Umbilical cord (tissue), 2 donors: ENCODE data around the gene KIF1B. TPM values are rescaled to one million over a fixed set of nuclear protein-coding genes. Genes with fewer than 3 reads are reported as not detected.
"Not testable (repeated sequence)": the region's sequence is repeated elsewhere in the genome, so short reads cannot be mapped to it uniquely, and the experiment has no call there.

Source experiments
- DNase-seq: peaks from one replicate; pipeline ENCODE4 v3.0.0-alpha.2; 2015; ENCODE audit warnings: low spot score
- total RNA-seq: library from RNA; depleted of rRNA; stranded (reverse); fragments of >200 nt; gene quantifications from one replicate; pipeline ENCODE4 v1.2.3, GENCODE V29; 2014; ENCODE audit warnings: low replicate concordance; ENCODE audit not compliant: insufficient read depth

The KIF1B gene
- total RNA-seq, 1 donor from 2014 or later, result 40.4 TPM

DNA sequence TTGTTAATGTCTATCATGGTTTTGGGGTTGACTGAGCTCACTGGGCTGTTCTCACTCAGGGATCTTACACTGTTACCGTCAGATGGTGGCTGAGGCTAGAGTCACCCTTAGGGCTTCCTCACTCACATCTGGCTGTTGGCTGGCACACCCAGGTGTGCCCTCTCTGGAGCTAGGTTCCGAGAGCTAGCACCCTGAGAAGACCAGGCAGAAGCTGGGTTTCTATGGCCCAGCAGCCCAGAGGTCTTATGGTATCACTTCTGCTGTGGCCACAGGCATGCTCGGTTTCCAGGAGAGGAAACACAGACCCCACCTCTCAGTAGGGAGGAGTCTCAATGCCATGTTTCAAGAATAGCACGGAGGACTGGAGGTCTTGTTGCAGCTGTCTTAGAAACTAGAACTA, 20.7 kb upstream of the KIF1B start:
- no peak for DNase-seq

DNA sequence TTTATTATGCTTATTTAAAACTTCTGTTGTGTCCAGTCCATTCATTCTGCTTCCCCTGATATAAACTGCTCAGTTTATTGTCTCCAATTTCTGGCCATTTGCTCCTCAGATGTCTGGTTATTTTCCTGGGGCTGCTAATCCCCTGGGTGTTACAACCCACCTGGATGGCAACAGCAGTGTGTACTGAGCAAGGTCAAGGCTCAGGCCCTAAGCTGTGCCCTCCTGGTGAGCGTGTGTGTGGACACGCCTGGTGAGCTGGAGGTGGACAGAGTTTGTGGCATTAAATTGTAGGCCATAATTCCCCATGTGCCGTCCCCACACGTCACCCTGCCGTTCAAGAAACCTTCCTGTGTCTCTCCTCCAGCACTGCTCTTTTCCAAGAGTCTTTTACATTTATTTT, 18.1 kb upstream of the KIF1B start:
- no peak for DNase-seq

GRCh38 chr1:10193288-10193687, 17.1 kb upstream of the KIF1B start:
- DNase-seq, result peak; percentile 54

- DNase-seq, result no peak
Observed at GRCh38 chr1:10195570-10195969, 14.8 kb upstream of the KIF1B start.

- peak; percentile 55 for DNase-seq
Observed at GRCh38 chr1:10196976-10197375, 13.4 kb upstream of the KIF1B start.

DNA sequence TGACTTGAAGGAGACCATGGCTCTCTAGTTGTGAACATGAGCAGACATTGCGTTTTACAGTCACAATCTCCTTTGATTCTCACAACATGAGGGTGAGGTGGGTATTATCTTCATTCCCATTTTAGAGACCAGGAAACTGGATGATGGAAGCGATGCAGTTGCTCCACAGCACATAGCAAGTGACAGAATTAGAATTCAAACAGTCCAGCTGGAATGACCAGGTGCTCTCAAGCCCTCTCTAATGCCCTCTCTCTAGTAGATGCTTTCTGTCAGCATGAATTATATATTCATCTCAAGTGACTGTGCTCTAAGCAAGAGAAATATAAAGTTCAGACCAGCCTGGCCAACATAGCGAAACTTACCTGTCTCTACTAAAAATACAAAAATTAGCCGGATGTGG, 9.8 kb upstream of the KIF1B start:
- no peak for DNase-seq

- DNase-seq, result no peak
Observed at GRCh38 chr1:10204003-10204642, 6.2 kb upstream of the KIF1B start.

GRCh38 chr1:10205206-10205605, 5.2 kb upstream of the KIF1B start:
- not testable (repeated sequence) for DNase-seq

DNA sequence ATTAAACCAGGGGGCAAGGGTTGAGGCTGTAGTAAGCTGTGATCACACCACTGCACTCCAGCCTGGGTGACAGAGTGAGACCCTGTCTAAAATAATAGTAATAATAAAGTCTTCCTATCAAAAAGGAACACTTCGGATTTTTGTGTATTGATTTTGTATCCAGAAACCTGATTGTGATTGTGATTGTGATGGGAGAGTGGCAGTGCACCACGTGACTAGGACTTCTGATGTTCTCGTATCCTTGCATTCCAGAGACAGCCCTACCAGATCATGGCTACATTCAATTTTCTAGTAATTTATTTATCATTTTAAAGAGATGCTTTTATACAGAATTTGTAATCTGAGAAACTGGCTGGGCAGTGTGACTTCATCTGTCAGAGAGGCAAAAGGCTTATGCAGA, 2.6 kb upstream of the KIF1B start:
- DNase-seq, result no peak

DNA sequence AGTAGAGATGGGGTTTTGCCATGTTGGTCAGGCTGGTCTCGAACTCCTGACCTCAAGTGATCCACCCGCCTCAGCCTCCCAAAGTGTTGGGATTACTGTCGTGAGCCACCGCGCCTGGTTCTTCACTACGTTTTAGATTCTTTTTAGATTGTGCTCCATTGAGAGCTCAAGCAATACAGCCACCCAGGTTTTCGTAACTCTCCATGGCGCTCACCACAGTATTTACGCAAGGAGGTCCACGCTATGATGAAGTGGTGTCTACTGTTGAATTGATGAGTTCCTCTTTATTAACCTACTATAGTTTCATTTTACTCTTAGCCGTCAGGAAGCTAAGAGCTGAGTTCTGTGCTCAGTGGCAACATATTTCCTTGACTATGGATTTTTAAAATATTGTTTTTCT, 1.8 kb upstream of the KIF1B start:
- DNase-seq, result no peak

DNA sequence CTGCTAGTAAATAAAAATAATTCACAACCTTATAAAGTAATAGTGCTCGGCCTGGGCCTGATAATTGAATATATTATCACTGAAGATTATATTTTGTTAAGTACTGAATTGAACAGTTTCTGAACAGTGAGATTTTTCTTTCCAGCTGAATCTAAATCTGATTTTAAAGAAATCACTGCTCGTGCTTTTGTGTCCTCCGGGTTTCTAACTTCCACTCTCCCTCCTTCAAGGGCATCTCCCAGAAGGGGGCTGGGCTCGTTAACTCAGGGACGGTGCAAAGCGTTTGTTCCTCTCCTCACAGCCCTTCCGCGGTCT, 823 bp upstream of the KIF1B start:
- no peak for DNase-seq

DNA sequence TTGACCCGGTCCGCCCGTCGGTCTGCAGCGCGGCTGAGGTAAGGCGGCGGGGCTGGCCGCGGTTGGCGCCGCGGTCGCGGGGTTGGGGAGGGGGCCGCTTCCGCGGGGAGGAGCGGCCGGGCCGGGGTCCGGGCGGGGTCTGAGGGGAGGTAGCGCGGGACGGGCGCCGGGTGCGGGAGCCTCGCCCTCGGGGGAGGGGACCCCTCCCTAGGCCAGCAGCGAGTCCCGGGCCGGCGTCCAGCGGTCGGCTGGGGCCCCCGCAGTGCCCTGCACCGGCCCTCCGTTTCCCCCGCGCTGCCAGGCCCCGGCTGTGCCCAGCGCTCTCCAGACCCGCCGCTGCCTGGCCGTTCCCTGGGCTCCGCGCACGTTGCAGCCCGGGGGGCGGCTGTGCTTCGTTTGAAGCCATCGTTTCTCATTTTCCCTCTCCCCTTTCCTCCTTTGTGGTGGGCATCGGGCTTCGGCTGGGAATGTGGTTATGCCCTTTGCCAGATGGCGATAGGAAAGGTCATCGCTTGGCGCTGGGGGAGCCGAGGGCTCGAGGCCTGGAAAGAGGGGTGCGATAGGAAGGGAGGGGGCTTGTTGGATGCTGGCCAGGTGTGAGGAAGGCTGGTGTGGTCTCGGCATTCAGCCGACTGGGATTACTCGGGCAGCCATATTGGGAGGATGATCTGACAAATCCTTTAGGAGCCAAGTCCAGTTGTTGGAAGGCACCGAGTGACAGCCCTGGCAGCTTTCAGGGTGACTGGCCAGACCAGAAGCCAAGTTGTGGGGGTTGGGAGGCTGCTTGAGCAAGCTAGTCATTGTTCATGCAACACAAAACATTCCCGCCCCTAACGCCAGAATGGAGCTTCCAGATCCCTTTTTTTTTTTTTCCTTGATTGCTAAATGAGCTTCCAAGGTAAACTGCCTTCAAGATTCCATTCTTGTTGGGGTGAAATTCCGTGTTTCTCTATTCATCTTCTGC, 753 bp downstream of the KIF1B start:
- peak; percentile 87 for DNase-seq

DNA sequence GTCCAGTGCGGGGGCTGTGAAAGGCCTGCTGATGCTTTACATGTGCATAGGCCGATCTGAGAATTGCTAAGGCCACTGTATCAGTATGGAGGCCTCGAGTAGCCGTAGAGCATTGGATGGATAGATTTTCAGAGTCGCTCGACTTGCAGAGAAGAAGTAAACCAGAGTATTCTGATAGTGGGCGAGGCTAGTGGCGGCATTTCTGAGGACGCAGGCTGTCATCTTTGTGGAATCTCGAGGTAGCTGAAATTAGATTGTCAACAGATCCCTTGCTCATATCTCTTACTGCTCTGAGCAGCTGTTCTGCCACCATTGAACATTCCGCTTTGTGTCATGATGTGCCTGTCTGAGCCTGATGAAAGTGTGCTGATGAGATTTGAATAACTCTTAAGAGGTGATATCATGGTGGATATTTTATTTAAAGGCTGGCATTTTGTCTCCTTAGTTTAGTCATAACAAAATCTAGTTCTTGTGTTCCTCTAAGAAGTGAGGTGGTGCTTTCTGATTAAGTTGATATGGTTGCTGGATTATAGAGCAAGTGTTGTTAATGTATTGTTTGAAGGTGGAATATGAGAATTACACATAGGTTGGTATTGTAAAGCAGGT, 1.5 kb downstream of the KIF1B start:
- DNase-seq, result peak; percentile 75

GRCh38 chr1:10212476-10212875, 2.1 kb downstream of the KIF1B start:
- no peak for DNase-seq

DNA sequence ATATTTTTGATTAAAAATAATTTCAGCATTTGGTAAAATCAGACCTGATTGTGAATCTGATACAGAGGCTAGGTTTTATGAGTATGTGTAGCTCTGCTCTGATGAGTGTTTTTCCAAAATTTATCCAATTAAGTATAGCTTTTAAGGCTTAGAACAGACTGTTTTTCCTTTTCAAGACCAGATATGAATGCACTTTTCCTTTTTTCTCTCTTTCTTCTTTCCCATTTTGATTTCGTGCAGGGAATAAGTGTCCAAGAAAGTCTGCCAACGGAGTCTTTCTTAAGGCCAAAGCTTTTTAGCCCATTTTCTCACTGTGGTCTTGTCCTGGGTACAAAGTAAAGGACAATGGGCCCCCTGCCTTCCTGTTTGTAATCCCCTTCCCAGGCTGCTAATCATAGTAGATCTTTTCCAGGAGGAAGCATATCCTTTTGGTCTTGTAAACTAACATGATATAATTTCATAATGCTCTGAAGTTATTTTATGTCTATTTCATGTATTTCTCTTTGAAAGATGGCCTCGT, 2.9 kb downstream of the KIF1B start:
- DNase-seq, result peak; percentile 41

- no peak for DNase-seq
Observed at GRCh38 chr1:10216090-10216749, 5.8 kb downstream of the KIF1B start.

DNA sequence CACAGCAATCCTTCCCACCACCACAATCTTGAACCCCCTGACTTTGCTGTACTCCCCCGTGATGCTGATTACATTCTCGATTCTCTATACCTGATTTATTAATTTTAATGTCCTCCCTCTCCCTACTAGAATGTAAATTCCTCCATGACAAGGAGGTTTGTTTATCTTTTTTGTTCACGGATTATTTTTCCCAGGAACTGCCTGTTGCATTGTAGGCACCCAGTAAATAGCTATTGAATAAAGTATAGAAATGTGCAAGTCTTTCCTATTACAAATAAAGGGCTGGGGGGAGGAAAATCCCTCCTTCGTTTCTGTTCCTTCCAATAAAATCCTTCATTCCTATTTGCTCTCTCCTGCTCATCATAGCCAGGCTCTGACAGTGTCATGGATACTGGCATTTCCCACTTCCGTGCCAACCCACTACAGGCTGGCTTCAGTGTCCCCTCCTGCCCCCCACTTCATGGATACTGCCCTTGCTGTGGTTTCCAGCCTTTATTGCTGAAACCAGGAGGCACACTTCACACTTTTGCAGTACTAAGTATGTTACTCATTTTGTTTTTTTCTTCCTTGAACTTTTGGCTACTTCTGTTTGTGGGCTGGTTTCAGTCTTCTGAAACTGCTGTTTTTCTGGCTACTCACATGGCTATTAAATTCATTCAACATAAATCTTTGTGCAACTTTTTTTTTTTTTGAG, 7.5 kb downstream of the KIF1B start:
- no peak for DNase-seq

- DNase-seq, result no peak
Observed at GRCh38 chr1:10220200-10220599, 9.8 kb downstream of the KIF1B start.

GRCh38 chr1:10220657-10221056, 10.3 kb downstream of the KIF1B start:
- not testable (repeated sequence) for DNase-seq

DNA sequence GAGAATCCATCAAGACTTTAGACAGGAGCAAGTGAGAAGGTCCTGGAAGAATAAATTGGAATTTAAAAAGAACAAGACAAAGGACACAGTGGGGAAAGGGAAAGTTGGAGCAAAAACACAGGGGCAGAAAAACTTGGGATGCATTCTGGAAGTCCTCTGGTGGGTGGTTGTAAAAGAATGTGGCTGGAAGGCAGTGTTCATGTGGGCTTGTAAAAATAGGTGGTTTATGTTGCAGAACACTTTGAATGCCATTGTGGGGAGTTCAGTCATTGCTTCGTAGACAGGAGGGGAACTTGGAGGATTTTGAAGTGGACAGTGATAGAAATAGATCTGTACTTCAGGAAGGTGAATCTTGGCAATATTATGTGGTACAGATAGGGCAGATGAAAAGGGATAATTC, 15.2 kb downstream of the KIF1B start:
- no peak for DNase-seq

DNA sequence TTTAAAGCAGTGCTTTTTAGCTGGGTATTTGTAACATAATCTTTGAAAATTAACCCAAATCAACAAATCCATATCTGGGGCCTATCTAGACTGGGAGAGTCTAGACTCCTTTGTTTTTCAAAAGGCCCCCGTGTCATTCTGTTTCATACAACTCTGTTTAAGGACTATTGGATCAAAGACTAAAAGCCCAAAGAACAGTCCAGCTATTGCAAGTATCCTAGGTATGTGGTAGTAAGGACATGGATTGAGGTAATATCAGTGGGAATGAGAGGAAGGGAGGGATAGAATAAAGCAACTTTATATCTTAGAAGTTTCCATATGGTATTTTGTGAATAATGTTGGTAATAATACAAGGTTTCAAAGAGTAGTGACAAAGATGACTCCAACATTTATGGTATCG, 18.2 kb downstream of the KIF1B start:
- DNase-seq, result peak; percentile 24
